Activated naive CD8-positive, alpha-beta T cell (primary cell): ENCODE measurements around the gene CRYGN.

Experiments used
- H3K27ac Mint-ChIP-seq: one replicate; pipeline ENCODE4 v1.8.0; 2021; ENCODE audit warnings: mixed read lengths
- H3K27me3 Mint-ChIP-seq: one replicate; pipeline ENCODE4 v1.8.0; 2021; ENCODE audit warnings: mixed read lengths
- H3K36me3 Mint-ChIP-seq: one replicate; pipeline ENCODE4 v1.8.0; 2021; ENCODE audit warnings: mixed read lengths
- H3K4me1 Mint-ChIP-seq: one replicate; pipeline ENCODE4 v1.8.0; 2021; ENCODE audit warnings: low read depth, mixed read lengths
- H3K4me3 Mint-ChIP-seq: one replicate; pipeline ENCODE4 v1.8.0; 2021; ENCODE audit warnings: mild to moderate bottlenecking, mixed read lengths
- H3K9me3 Mint-ChIP-seq: one replicate; pipeline ENCODE4 v1.8.0; 2021; ENCODE audit warnings: low read depth, mixed read lengths

The CRYGN gene

GRCh38 chr7:151381348-151382078 is 58.4 kb downstream of the CRYGN start:
- Mint-ChIP-seq H3K27ac (no peak overlapping the region), H3K27me3 (peaks cover 1% of the 10 kb centered on the region), H3K4me3 (no peak overlapping the region)

GRCh38 chr7:151381098-151381347 is 58.9 kb downstream of the CRYGN start:
- peaks cover 1% of the 10 kb centered on the region for H3K27me3 Mint-ChIP-seq
- peaks cover 9% of the 10 kb centered on the region for H3K4me1 Mint-ChIP-seq
- no peaks in the 10 kb centered on the region for H3K9me3 Mint-ChIP-seq
- H3K36me3 Mint-ChIP-seq, result no peaks in the 10 kb centered on the region
- no peak overlapping the region for H3K27ac Mint-ChIP-seq
- H3K4me3 Mint-ChIP-seq, result peak overlapping the region; percentile 46

More at GRCh38 chr7:151381348-151382078, 58.4 kb downstream of the CRYGN start:
- Mint-ChIP-seq H3K4me1 (peaks cover 9% of the 10 kb centered on the region), H3K36me3 (no peaks in the 10 kb centered on the region), H3K9me3 (no peaks in the 10 kb centered on the region)

- peaks cover 1% of the 10 kb centered on the region for H3K36me3 Mint-ChIP-seq
- peak overlapping the region; percentile 46 for H3K4me3 Mint-ChIP-seq
- no peak overlapping the region for H3K27ac Mint-ChIP-seq
- no peaks in the 10 kb centered on the region for H3K9me3 Mint-ChIP-seq
- H3K27me3 Mint-ChIP-seq, result peaks cover 1% of the 10 kb centered on the region
- peaks cover 9% of the 10 kb centered on the region for H3K4me1 Mint-ChIP-seq
These were observed 59.5 kb downstream of the CRYGN start for GRCh38 chr7:151380199-151381097.

- Mint-ChIP-seq H3K4me1 (peaks cover 9% of the 10 kb centered on the region), H3K27me3 (peaks cover 1% of the 10 kb centered on the region), H3K4me3 (no peak overlapping the region), H3K36me3 (peaks cover 2% of the 10 kb centered on the region), H3K9me3 (no peaks in the 10 kb centered on the region), H3K27ac (no peak overlapping the region)
These were observed 60.3 kb downstream of the CRYGN start for GRCh38 chr7:151379534-151380198.

GRCh38 chr7:151379193-151379520 is 60.8 kb downstream of the CRYGN start:
- no peak overlapping the region for H3K27ac Mint-ChIP-seq
- H3K27me3 Mint-ChIP-seq, result peaks cover 1% of the 10 kb centered on the region
- H3K4me3 Mint-ChIP-seq, result no peak overlapping the region

More at GRCh38 chr7:151379193-151379520, 60.8 kb downstream of the CRYGN start:
- Mint-ChIP-seq H3K9me3 (no peaks in the 10 kb centered on the region), H3K36me3 (peaks cover 2% of the 10 kb centered on the region), H3K4me1 (peaks cover 9% of the 10 kb centered on the region)
